Ramos (cell line): ENCODE data around the gene ATP11A.
"Not testable (repeated sequence)": the region's sequence is repeated elsewhere in the genome, so short reads cannot be mapped to it uniquely, and the experiment has no call there.

ENCODE experiments used
- in situ Hi-C: fragments of 300-500 bp; cut with MboI; formaldehyde crosslinking; loops from one replicate; pipeline ENCODE4 v1.14.3; 2022; ENCODE audit warnings: low sequenced_read_pairs; ENCODE audit not compliant: unreplicated experiment

Gene ATP11A

GRCh38 chr13:112828756-112829155 lies 138.9 kb downstream of the ATP11A start:
- in situ Hi-C loops: no loop called here

GRCh38 chr13:112831196-112831595 lies 141.4 kb downstream of the ATP11A start:
- in situ Hi-C loops: no loop called here

- in situ Hi-C loops: no loop called here
Observed at GRCh38 chr13:112831801-112832200, 142.0 kb downstream of the ATP11A start.

- in situ Hi-C loops: no loop called here
Observed at GRCh38 chr13:112832811-112833210, 143.0 kb downstream of the ATP11A start.

- in situ Hi-C loops: no loop called here
Observed at GRCh38 chr13:112833551-112834257, 143.9 kb downstream of the ATP11A start.

- in situ Hi-C loops: no loop called here
Observed at GRCh38 chr13:112835344-112835743, 145.5 kb downstream of the ATP11A start.

- in situ Hi-C loops: no loop called here
Observed at GRCh38 chr13:112835796-112836195, 146.0 kb downstream of the ATP11A start.

- in situ Hi-C loops: no loop called here
Observed at GRCh38 chr13:112836940-112837339, 147.1 kb downstream of the ATP11A start.

GRCh38 chr13:112837371-112838037 lies 147.7 kb downstream of the ATP11A start:
- in situ Hi-C loops: no loop called here

GRCh38 chr13:112838038-112838841 lies 148.4 kb downstream of the ATP11A start:
- in situ Hi-C loops: no loop called here

- in situ Hi-C loops: no loop called here
Observed at GRCh38 chr13:112838842-112839117, 148.9 kb downstream of the ATP11A start.

GRCh38 chr13:112839356-112840105 lies 149.7 kb downstream of the ATP11A start:
- in situ Hi-C loops: no loop called here

GRCh38 chr13:112840472-112841302 lies 150.8 kb downstream of the ATP11A start:
- in situ Hi-C loops: no loop called here

GRCh38 chr13:112841303-112842015 lies 151.6 kb downstream of the ATP11A start:
- in situ Hi-C loops: not testable (repeated sequence)

GRCh38 chr13:112842343-112842856 lies 152.6 kb downstream of the ATP11A start:
- in situ Hi-C loops: no loop called here

- in situ Hi-C loops: no loop called here
Observed at GRCh38 chr13:112842931-112843391, 153.1 kb downstream of the ATP11A start.

GRCh38 chr13:112843392-112844111 lies 153.7 kb downstream of the ATP11A start:
- in situ Hi-C loops: no loop called here

- in situ Hi-C loops: no loop called here
Observed at GRCh38 chr13:112844411-112844810, 154.6 kb downstream of the ATP11A start.
